ENCODE data around the gene YPEL2. TPM values are rescaled to one million over a fixed set of nuclear protein-coding genes. Genes with fewer than 3 reads are reported as not detected.

YPEL2 gene
- total RNA-seq, 1 experiment from 2014 or later, result 0.98 TPM

- Mint-ChIP-seq H3K36me3 (ENCODE audit: insufficient read depth in 1 of 3, low read depth in 3 of 3) (no peaks in the 10 kb centered on the region; a peak in 1 of 7 replicates), H3K4me3 (peak overlapping the region; percentile 77 to 89), H3K27ac (peak overlapping the region in 1 of 3 experiments; percentile 38; a peak in 1 of 7 replicates), H3K9me3 (no peaks in the 10 kb centered on the region), H3K27me3 (ENCODE audit: low read depth) (peaks cover 30% of the 10 kb centered on the region), H3K4me1 (peaks cover 35 to 39% of the 10 kb centered on the region in 2 experiments)
- Histone ChIP-seq H3K23ac (ENCODE audit: insufficient read length, low read depth, low read length) (no peak overlapping the region), H3K4me2 (ENCODE audit: insufficient read depth, insufficient read length, low read length) (peak overlapping the region; percentile 56), H2BK20ac (ENCODE audit: low read depth, low read length, poor library complexity, severe bottlenecking) (no peak overlapping the region), H3K56ac (ENCODE audit: insufficient read length, low read depth, low read length) (no peak overlapping the region), H3K4ac (ENCODE audit: low read depth, low read length) (no peak overlapping the region), H3K27ac (ENCODE audit: insufficient read length, low read depth, low read length) (no peak overlapping the region), H3K79me1 (ENCODE audit: insufficient read depth, low read depth, low read length, poor library complexity, severe bottlenecking) (no peaks in the 10 kb centered on the region), H3K9ac (ENCODE audit: extremely low read depth, insufficient read length, low read length) (peak overlapping the region; percentile 5), H3K4me1 (ENCODE audit: insufficient read depth, low read length) (peaks cover 3% of the 10 kb centered on the region; the same call in 1 of the 2 replicates), H3K9me3 (ENCODE audit: control insufficient read depth, low read depth, low read length) (no peaks in the 10 kb centered on the region), H2AFZ (ENCODE audit: low read length) (no peak overlapping the region), H3K27me3 (ENCODE audit: insufficient read depth, low read length) (peaks cover 8% of the 10 kb centered on the region; the same call in 1 of the 2 replicates), H2BK12ac (ENCODE audit: insufficient read length, low read depth, low read length) (no peak overlapping the region), H2BK15ac (ENCODE audit: low read depth, low read length) (no peak overlapping the region), H3K23me2 (ENCODE audit: insufficient read length, low read depth, low read length, poor library complexity, severe bottlenecking) (peaks cover 6% of the 10 kb centered on the region), H4K91ac (ENCODE audit: insufficient read length, low read depth, low read length) (no peak overlapping the region), H3K14ac (ENCODE audit: insufficient read depth, low read length) (no peak overlapping the region), H2AK5ac (ENCODE audit: insufficient read length, low read length) (no peak overlapping the region), H2BK120ac (ENCODE audit: low read depth, low read length, poor library complexity, severe bottlenecking) (no peak overlapping the region), H4K20me1 (ENCODE audit: control insufficient read depth, insufficient read depth, insufficient read length) (no peaks in the 10 kb centered on the region), H3T11ph (ENCODE audit: low read length) (no peak overlapping the region), H4K5ac (ENCODE audit: insufficient read length, low read depth, low read length) (no peak overlapping the region), H4K8ac (replicated peaks; ENCODE audit: insufficient read length, low read depth, low read length) (no peak overlapping the region), H3K18ac (ENCODE audit: insufficient read length, low read depth, low read length) (no peak overlapping the region), H3K79me2 (ENCODE audit: insufficient read depth, low read length) (no peaks in the 10 kb centered on the region), H2BK5ac (ENCODE audit: insufficient read length, low read length) (no peak overlapping the region)
- no peak for DNase-seq
- TF ChIP-seq, protein P1, sequence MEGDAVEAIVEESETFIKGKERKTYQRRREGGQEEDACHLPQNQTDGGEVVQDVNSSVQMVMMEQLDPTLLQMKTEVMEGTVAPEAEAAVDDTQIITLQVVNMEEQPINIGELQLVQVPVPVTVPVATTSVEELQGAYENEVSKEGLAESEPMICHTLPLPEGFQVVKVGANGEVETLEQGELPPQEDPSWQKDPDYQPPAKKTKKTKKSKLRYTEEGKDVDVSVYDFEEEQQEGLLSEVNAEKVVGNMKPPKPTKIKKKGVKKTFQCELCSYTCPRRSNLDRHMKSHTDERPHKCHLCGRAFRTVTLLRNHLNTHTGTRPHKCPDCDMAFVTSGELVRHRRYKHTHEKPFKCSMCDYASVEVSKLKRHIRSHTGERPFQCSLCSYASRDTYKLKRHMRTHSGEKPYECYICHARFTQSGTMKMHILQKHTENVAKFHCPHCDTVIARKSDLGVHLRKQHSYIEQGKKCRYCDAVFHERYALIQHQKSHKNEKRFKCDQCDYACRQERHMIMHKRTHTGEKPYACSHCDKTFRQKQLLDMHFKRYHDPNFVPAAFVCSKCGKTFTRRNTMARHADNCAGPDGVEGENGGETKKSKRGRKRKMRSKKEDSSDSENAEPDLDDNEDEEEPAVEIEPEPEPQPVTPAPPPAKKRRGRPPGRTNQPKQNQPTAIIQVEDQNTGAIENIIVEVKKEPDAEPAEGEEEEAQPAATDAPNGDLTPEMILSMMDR (conservative IDR thresholded peaks at IDR 0.05), result no peak
- WGBS (ENCODE audit: extremely low coverage, insufficient read length, low lambda C conversion rate), result no CpG with 5 or more reads among the region's 14 CpGs
Observed at GRCh38 chr17:59332749-59333377, 1.4 kb downstream of the YPEL2 start.
